K562 (cell line): Measurements from ENCODE around the gene GALT. TPM values are rescaled to one million over a fixed set of nuclear protein-coding genes. Genes with fewer than 3 reads are reported as not detected.

Experiments used
- ATAC-seq: fragments of 200-7000 bp; cut with Tn5 transposase; 3 replicates; pipeline ENCODE4 v1.9.1; 2020; ENCODE audit warnings: moderate library complexity
- BruUV-seq: library from RNA; stranded (reverse); fragments of 400-500 nt; replicated peaks from 2 replicates; lab custom pipeline; 2021; lab: Mats Ljungman, UMichigan
- CTCF ChIA-PET: fragments of 300-600 bp; formaldehyde crosslinking; extraction: SDS; loops from one replicate; lab custom pipeline; 2021; ENCODE audit warnings: low intra/inter-chr PET ratio; lab: Yijun Ruan, JAX
- POLR2A ChIA-PET: fragments of 300-600, 350-650 bp; sonication (Branson Sonifier 250); formaldehyde crosslinking; extraction: SDS; loops from one replicate; lab custom pipeline; 2021; ENCODE audit warnings: antibody characterized with exemption, inconsistent platforms; lab: Yijun Ruan, JAX
- DNase-seq, 4 experiments: peaks; one replicate each; pipeline versions ENCODE4 v3.0.0 to v3.0.0-alpha.2; 2011 to 2018; ENCODE audit warnings: low spot score in 3 of 4, mixed read lengths in 3 of 4; ENCODE audit errors: extremely low read depth in 1 of 4
- FAIRE-seq: peaks from 2 replicates; lab custom pipeline; 2011; peaks lifted over from hg19 to GRCh38; lab: Jason Lieb, UNC
- H2AFZ ChIP-seq: 2 replicates; pipeline ENCODE4 v1.6.0; 2011; ENCODE audit warnings: low read depth, low read length, control low read depth, inconsistent platforms
- H3K27ac ChIP-seq: fragments of 200-600 bp; 3 replicates; pipeline ENCODE4 v1.8.0; 2011; ENCODE audit warnings: low read depth, mild to moderate bottlenecking, control low read depth, inconsistent platforms, low read length, moderate library complexity, mixed read lengths; ENCODE audit errors: extremely low read depth
- H3K27me3 ChIP-seq, 2 experiments: fragments of 300-600 bp in 1 of 2; 2 replicates in 1 of 2; 3 replicates in 1 of 2; pipeline versions ENCODE4 v1.6.0 to v1.8.0; 2011; ENCODE audit warnings: inconsistent platforms in 2 of 2, low read length in 2 of 2, mild to moderate bottlenecking in 1 of 2, mixed read lengths in 1 of 2, moderate library complexity in 1 of 2; ENCODE audit not compliant: control insufficient read depth in 2 of 2, insufficient read depth in 2 of 2
- H3K36me3 ChIP-seq: fragments of 300-600 bp; 3 replicates; pipeline ENCODE4 v1.8.0; 2011; ENCODE audit warnings: mild to moderate bottlenecking, low read length, inconsistent platforms; ENCODE audit not compliant: control insufficient read depth, insufficient read depth
- H3K4me1 ChIP-seq, 2 experiments: fragments of 200-600 bp in 1 of 2; replicated peaks in 1 of 2; 2 replicates in 1 of 2; 3 replicates in 1 of 2; pipeline versions ENCODE4 v1.5.1 to v1.8.0; 2011; ENCODE audit warnings: inconsistent platforms in 2 of 2, low read length in 2 of 2, mild to moderate bottlenecking in 1 of 2, mixed read lengths in 1 of 2, moderate library complexity in 1 of 2; ENCODE audit not compliant: control insufficient read depth in 2 of 2, insufficient read depth in 2 of 2
- H3K4me2 ChIP-seq: 2 replicates; pipeline ENCODE4 v1.6.1; 2011; ENCODE audit warnings: low read length, control low read depth, inconsistent platforms, mixed read lengths; ENCODE audit not compliant: insufficient read depth
- H3K4me3 ChIP-seq: fragments of 200-600 bp; sonication (generic), shearing (Covaris generic); 2 replicates; pipeline ENCODE4 v1.5.1; 2016; ENCODE audit warnings: control low read depth, inconsistent platforms
- H3K79me2 ChIP-seq: fragments of 200-600 bp; 3 replicates; pipeline ENCODE4 v1.8.0; 2011; ENCODE audit warnings: low read length, inconsistent platforms; ENCODE audit not compliant: control insufficient read depth, insufficient read depth
- H3K9ac ChIP-seq, 2 experiments: 2 replicates each; pipeline versions ENCODE4 v1.6.0 to v1.6.1; 2011; ENCODE audit warnings: low read depth in 2 of 2, low read length in 2 of 2, control low read depth in 1 of 2, inconsistent platforms in 1 of 2, mild to moderate bottlenecking in 1 of 2, mixed read lengths in 1 of 2; ENCODE audit not compliant: insufficient read depth in 1 of 2
- H3K9me1 ChIP-seq: one replicate; pipeline ENCODE4 v1.6.0; 2011; ENCODE audit warnings: inconsistent platforms, mild to moderate bottlenecking, low read length, moderate library complexity; ENCODE audit not compliant: control insufficient read depth, insufficient read depth
- H3K9me3 ChIP-seq: replicated peaks from 2 replicates; pipeline ENCODE4 v1.5.1; 2011; ENCODE audit warnings: low read depth, low read length, inconsistent platforms; ENCODE audit not compliant: control insufficient read depth, insufficient read depth
- H4K20me1 ChIP-seq: replicated peaks from 2 replicates; pipeline ENCODE4 v1.6.1; 2011; ENCODE audit warnings: low read length, inconsistent platforms, mixed read lengths; ENCODE audit not compliant: control insufficient read depth, insufficient read depth
- ATF7 ChIP-seq: fragments of 450-650 bp; IDR thresholded peaks from 2 replicates; pipeline ENCODE4 v1.7.1; 2014; ENCODE audit warnings: mild to moderate bottlenecking, moderate library complexity
- C11orf30 ChIP-seq: fragments of 450-650 bp; IDR thresholded peaks from 2 replicates; pipeline ENCODE4 v1.6.1; 2016; ENCODE audit warnings: low read depth, mild to moderate bottlenecking
- CEBPB ChIP-seq: fragments of 450-650 bp; IDR thresholded peaks from 2 replicates; pipeline ENCODE4 v1.6.1; 2016; ENCODE audit warnings: missing genetic modification characterization, missing compliant biosample characterization
- CREM ChIP-seq: IDR thresholded peaks from 2 replicates; pipeline ENCODE4 v1.6.1; 2014; ENCODE audit warnings: antibody characterized with exemption, low read depth
- FOXP1 ChIP-seq: sonication (generic); formaldehyde crosslinking; IDR thresholded peaks from 2 replicates; pipeline ENCODE4 v1.8.0; 2022; ENCODE audit warnings: mild to moderate bottlenecking, missing genetic modification reagents
- KDM1A ChIP-seq, 2 experiments: fragments of 450-650 bp; IDR thresholded peaks; 2 replicates each; pipeline ENCODE4 v1.6.1; 2016; ENCODE audit warnings: mild to moderate bottlenecking in 2 of 2
- MCM3 ChIP-seq: fragments of 450-650 bp; IDR thresholded peaks from 2 replicates; pipeline ENCODE4 v1.6.1; 2016
- MIER1 ChIP-seq: fragments of 450-650 bp; IDR thresholded peaks from 2 replicates; pipeline ENCODE4 v1.6.1; 2016; ENCODE audit warnings: antibody characterized with exemption, mild to moderate bottlenecking, low read depth
- NCOR1 ChIP-seq: fragments of 450-650 bp; IDR thresholded peaks from 2 replicates; pipeline ENCODE4 v1.6.1; 2016; ENCODE audit warnings: mild to moderate bottlenecking, moderate library complexity
- NEUROD1 ChIP-seq: fragments of 150-350 bp; IDR thresholded peaks from 2 replicates; pipeline ENCODE4 v1.6.1; 2014; ENCODE audit warnings: borderline replicate concordance, low read length, low read depth; ENCODE audit not compliant: partially characterized antibody
- NFIC ChIP-seq: fragments of 450-650 bp; IDR thresholded peaks from 2 replicates; pipeline ENCODE4 v1.6.1; 2017; ENCODE audit warnings: mild to moderate bottlenecking, inconsistent platforms
- NFYB ChIP-seq: IDR thresholded peaks from 2 replicates; pipeline ENCODE4 v1.6.1; 2011; ENCODE audit warnings: mild to moderate bottlenecking, moderate library complexity; ENCODE audit not compliant: insufficient read length; ENCODE audit errors: extremely low read depth
- SMAD2 ChIP-seq: fragments of 150-350 bp; IDR thresholded peaks from 2 replicates; pipeline ENCODE4 v1.6.1; 2014; ENCODE audit warnings: low read depth, mild to moderate bottlenecking, low read length
- SMARCA4 ChIP-seq: fragments of 450-650 bp; IDR thresholded peaks from 2 replicates; pipeline ENCODE4 v1.6.1; 2016
- STAG1 ChIP-seq: sonication (generic); formaldehyde crosslinking; IDR thresholded peaks from 2 replicates; pipeline ENCODE4 v1.5.0; 2020; ENCODE audit warnings: missing genetic modification reagents, borderline replicate concordance
- ZNF24 ChIP-seq: fragments of 450-650 bp; IDR thresholded peaks from 2 replicates; pipeline ENCODE4 v1.6.1; 2016
- in situ Hi-C: fragments of 300-500 bp; cut with MboI; formaldehyde crosslinking; loops from 4 replicates; pipeline ENCODE4 v1.15.0; 2018; ENCODE audit warnings: inconsistent platforms, mixed read lengths
- intact Hi-C: fragments of 100-400 bp; cut with micrococcal nuclease; formaldehyde crosslinking; loops from 2 replicates; pipeline ENCODE4 v1.14.2; 2022
- polyA plus RNA-seq, 8 experiments: library from polyadenylated mRNA; depleted of rRNA in 4 of 8; stranded (reverse) in 5 of 8; unstranded in 3 of 8; fragments of >200 nt; fragmentation: Nextera tagmentation in 2 of 8; fragmentation: Illumina TruSeq in 1 of 8; extraction: Ambion mirVana in 2 of 8; extraction: Trizol in 1 of 8; gene quantifications; 2 replicates each; pipeline versions ENCODE4 v1.2.1 to v1.2.3, GENCODE V29; 2011 to 2014; ENCODE audit warnings: inconsistent platforms in 1 of 8, missing spikeins in 1 of 8
- total RNA-seq, 7 experiments: library from RNA; depleted of rRNA in 6 of 7; stranded (reverse); fragments of >200 nt in 6 of 7; fragmentation: Illumina TruSeq in 2 of 7; extraction: Trizol in 2 of 7; gene quantifications; 2 replicates each; pipeline versions ENCODE4 v1.2.1 to v1.2.3, GENCODE V29; 2011 to 2021; ENCODE audit warnings: low replicate concordance in 1 of 7
- TF ChIP-seq, protein P1 (sequence below): fragments of 250-450 bp; sonication (Bioruptor Pico); IDR thresholded peaks from 2 replicates; pipeline ENCODE4 v1.8.0; 2022; ENCODE audit warnings: moderate library complexity, mild to moderate bottlenecking, inconsistent platforms
- TF ChIP-seq, protein P2 (sequence below): fragments of 450-650 bp; IDR thresholded peaks from 2 replicates; pipeline ENCODE4 v1.6.1; 2016; ENCODE audit warnings: low read depth

Gene GALT
- total and polyA plus RNA-seq, 9 of the 15 experiments (the other 6 are each of a cell fraction or from before 2014, with no cell fraction given), result 7.3 to 29.2 (median 15.6) TPM

DNA sequence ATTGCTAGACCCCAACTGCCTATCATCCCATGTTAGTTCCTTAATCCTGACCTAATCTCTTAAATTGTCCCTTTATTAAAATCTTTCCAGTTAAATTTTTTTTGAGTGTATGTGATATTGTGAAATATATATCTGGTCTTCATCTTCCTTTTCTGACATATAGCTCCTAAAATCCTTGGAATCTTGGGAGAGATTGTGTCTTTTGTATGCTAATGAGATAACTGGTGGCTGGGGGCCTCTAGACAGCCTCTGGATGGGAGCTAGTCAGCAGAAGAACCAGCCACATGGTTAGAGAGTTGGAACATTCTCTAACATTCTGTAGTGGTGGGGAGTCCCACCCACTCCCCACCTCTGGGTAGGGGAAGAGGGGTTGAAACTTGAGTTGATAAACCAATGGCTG lies 48.3 kb downstream of the GALT start:
- no peak for DNase-seq
- Histone ChIP-seq H2AFZ (no peak overlapping the region), H3K79me2 (no peaks in the 10 kb centered on the region), H3K4me1 (no peaks in the 10 kb centered on the region), H3K9me1 (no peaks in the 10 kb centered on the region), H3K9ac (no peak overlapping the region), H4K20me1 (peaks cover 3% of the 10 kb centered on the region; the same call in 1 of the 2 replicates), H3K36me3 (no peaks in the 10 kb centered on the region), H3K27ac (no peak overlapping the region), H3K4me3 (no peak overlapping the region), H3K27me3 (no peaks in the 10 kb centered on the region; a peak in 1 of 5 replicates), H3K4me2 (no peak overlapping the region), H3K9me3 (no peaks in the 10 kb centered on the region)
- FAIRE-seq, result no peak
- in situ Hi-C loops, result no loop called here
- no TSS peak for BruUV-seq
- no peak for ATAC-seq
- intact Hi-C loops, result no loop called here
- ChIA-PET POLR2A (no interaction called here), CTCF (no interaction called here)
- no peak for TF ChIP-seq MIER1
- no peak for TF ChIP-seq NCOR1
- no peak for TF ChIP-seq CREM
- TF ChIP-seq C11orf30, result no peak
- TF ChIP-seq KDM1A (IDR thresholded peaks at IDR 0.05), result no peak
- no peak for TF ChIP-seq STAG1
- no peak for TF ChIP-seq ATF7
- no peak for TF ChIP-seq NFIC
- no peak for TF ChIP-seq FOXP1 (CRISPR knock-in tag)
- no peak for TF ChIP-seq MCM3
- TF ChIP-seq NFYB, result no peak
- no peak for TF ChIP-seq NEUROD1
- TF ChIP-seq, protein P1, sequence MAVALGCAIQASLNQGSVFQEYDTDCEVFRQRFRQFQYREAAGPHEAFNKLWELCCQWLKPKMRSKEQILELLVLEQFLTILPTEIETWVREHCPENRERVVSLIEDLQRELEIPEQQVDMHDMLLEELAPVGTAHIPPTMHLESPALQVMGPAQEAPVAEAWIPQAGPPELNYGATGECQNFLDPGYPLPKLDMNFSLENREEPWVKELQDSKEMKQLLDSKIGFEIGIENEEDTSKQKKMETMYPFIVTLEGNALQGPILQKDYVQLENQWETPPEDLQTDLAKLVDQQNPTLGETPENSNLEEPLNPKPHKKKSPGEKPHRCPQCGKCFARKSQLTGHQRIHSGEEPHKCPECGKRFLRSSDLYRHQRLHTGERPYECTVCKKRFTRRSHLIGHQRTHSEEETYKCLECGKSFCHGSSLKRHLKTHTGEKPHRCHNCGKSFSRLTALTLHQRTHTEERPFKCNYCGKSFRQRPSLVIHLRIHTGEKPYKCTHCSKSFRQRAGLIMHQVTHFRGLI (CRISPR knock-in tag), result no peak
- TF ChIP-seq SMARCA4, result no peak
- TF ChIP-seq, protein P2, sequence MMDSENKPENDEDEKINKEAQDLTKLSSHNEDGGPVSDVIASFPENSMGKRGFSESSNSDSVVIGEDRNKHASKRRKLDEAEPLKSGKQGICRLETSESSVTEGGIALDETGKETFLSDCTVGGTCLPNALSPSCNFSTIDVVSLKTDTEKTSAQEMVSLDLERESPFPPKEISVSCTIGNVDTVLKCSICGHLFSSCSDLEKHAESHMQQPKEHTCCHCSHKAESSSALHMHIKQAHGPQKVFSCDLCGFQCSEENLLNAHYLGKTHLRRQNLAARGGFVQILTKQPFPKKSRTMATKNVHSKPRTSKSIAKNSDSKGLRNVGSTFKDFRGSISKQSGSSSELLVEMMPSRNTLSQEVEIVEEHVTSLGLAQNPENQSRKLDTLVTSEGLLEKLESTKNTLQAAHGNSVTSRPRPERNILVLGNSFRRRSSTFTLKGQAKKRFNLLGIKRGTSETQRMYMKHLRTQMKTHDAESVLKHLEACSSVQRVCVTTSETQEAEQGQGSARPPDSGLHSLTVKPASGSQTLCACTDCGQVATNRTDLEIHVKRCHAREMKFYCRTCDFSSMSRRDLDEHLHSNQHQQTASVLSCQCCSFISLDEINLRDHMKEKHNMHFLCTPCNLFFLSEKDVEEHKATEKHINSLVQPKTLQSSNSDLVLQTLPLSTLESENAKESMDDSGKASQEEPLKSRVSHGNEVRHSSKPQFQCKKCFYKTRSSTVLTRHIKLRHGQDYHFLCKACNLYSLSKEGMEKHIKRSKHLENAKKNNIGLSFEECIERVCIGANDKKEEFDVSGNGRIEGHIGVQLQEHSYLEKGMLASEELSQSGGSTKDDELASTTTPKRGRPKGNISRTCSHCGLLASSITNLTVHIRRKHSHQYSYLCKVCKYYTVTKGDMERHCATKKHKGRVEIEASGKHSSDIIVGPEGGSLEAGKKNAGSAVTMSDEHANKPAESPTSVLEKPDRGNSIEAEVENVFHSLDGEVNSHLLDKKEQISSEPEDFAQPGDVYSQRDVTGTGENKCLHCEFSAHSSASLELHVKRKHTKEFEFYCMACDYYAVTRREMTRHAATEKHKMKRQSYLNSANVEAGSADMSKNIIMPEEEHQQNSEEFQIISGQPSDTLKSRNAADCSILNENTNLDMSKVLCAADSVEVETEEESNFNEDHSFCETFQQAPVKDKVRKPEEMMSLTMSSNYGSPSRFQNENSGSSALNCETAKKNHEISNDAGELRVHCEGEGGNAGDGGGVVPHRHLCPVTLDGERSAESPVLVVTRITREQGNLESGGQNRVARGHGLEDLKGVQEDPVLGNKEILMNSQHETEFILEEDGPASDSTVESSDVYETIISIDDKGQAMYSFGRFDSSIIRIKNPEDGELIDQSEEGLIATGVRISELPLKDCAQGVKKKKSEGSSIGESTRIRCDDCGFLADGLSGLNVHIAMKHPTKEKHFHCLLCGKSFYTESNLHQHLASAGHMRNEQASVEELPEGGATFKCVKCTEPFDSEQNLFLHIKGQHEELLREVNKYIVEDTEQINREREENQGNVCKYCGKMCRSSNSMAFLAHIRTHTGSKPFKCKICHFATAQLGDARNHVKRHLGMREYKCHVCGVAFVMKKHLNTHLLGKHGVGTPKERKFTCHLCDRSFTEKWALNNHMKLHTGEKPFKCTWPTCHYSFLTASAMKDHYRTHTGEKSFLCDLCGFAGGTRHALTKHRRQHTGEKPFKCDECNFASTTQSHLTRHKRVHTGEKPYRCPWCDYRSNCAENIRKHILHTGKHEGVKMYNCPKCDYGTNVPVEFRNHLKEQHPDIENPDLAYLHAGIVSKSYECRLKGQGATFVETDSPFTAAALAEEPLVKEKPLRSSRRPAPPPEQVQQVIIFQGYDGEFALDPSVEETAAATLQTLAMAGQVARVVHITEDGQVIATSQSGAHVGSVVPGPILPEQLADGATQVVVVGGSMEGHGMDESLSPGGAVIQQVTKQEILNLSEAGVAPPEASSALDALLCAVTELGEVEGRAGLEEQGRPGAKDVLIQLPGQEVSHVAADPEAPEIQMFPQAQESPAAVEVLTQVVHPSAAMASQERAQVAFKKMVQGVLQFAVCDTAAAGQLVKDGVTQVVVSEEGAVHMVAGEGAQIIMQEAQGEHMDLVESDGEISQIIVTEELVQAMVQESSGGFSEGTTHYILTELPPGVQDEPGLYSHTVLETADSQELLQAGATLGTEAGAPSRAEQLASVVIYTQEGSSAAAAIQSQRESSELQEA, result no peak
- TF ChIP-seq CEBPB (tag), result no peak
- TF ChIP-seq SMAD2, result no peak
- no peak for TF ChIP-seq ZNF24
